H1 (cell line): ENCODE results near the gene EGF.

Experiments used
- CEBPB ChIP-seq: IDR thresholded peaks from 2 replicates; pipeline ENCODE4 v1.6.1; 2012; ENCODE audit warnings: low read depth, low read length
- CTCF ChIP-seq, 3 experiments: IDR thresholded peaks; 1 replicate in 2 of 3; 2 replicates in 1 of 3; pipeline versions ENCODE4 v1.5.1 to v1.6.1; 2011; ENCODE audit warnings: low read length in 3 of 3, mild to moderate bottlenecking in 3 of 3, inconsistent platforms in 2 of 3, low read depth in 1 of 3, moderate library complexity in 1 of 3; ENCODE audit not compliant: insufficient read depth in 1 of 3; ENCODE audit errors: control extremely low read depth in 1 of 3
- EZH2 ChIP-seq: fragments of 200-600 bp; sonication (generic); IDR thresholded peaks from 2 replicates; pipeline ENCODE4 v1.7.1; 2012; ENCODE audit warnings: low read depth, mild to moderate bottlenecking, moderate library complexity, low read length, inconsistent platforms; ENCODE audit not compliant: severe bottlenecking
- NRF1 ChIP-seq: IDR thresholded peaks from 2 replicates; pipeline ENCODE4 v1.6.1; 2011; ENCODE audit warnings: mild to moderate bottlenecking, low read depth, low read length, improper control_type of control experiment

GRCh38 chr4:109921384-109921808 lies 8.7 kb downstream of the EGF start:
- TF ChIP-seq EZH2: no peak
- no peak for TF ChIP-seq CTCF (IDR thresholded peaks at IDR 0.05; ENCODE audit: control extremely low read depth in 1 of 3, insufficient read depth in 1 of 3, low read depth in 1 of 3, low read length in 3 of 3)
- TF ChIP-seq NRF1: no peak
- no peak for TF ChIP-seq CEBPB
